MG63 (cell line): ENCODE measurements around the gene PIP5K1B. TPM values are rescaled to one million over a fixed set of nuclear protein-coding genes. Genes with fewer than 3 reads are reported as not detected.

Experiments
- DNase-seq: peaks from one replicate; pipeline ENCODE4 v3.0.0-alpha.2; 2020
- H3K27me3 ChIP-seq: fragments of 250-450 bp; sonication (Bioruptor Pico); 2 replicates; pipeline ENCODE4 v1.5.1; 2020; ENCODE audit warnings: mild to moderate bottlenecking, moderate library complexity
- H3K36me3 ChIP-seq: fragments of 250-450 bp; sonication (Bioruptor Pico); 2 replicates; pipeline ENCODE4 v1.5.1; 2020; ENCODE audit warnings: mild to moderate bottlenecking, moderate library complexity
- H3K4me3 ChIP-seq: fragments of 250-450 bp; sonication (Bioruptor Pico); 2 replicates; pipeline ENCODE4 v1.5.1; 2020; ENCODE audit warnings: mild to moderate bottlenecking, moderate library complexity
- H3K9me3 ChIP-seq: fragments of 250-450 bp; sonication (Bioruptor Pico); 2 replicates; pipeline ENCODE4 v1.5.1; 2020; ENCODE audit warnings: mild to moderate bottlenecking, moderate library complexity
- total RNA-seq: library from RNA; depleted of rRNA; stranded (reverse); fragments of >200 nt; shearing (Covaris generic); gene quantifications from 2 replicates; pipeline ENCODE4 v1.2.3, GENCODE V29; 2014; ENCODE audit warnings: low replicate concordance

The PIP5K1B gene
- total RNA-seq, 1 experiment from 2014 or later: not detected

DNA sequence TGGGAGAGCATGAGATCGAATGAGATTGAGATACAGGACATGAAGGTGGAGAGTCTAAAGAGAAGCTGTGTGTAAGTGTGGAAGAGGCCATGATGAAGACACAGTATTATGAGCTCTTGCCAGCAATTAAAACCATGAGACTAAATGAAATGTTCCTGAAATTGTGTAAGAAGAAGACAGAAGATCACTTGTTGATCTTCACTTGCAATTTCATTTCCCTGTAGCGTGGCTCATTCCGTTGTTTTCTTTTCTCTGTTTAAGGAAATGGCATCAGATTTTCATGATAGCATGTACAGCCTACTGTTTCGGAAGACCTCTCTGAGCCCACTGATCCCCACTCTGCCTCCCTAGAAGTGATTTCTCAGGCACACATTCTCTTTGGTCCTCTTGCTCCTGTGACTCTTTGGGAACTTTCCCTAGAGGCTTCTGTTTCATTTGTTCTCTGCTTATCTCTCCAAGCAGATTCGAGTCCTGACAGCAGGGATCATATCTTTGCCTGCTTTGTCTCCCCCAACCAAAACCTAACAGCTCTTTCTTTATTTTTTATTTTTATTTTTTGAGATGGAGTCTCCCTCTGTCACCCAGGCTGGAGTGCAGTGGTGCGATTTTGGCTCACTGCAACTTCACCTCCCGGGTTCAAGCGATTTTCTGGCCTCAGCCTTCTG lies 16.8 kb downstream of the PIP5K1B start:
- H3K36me3 ChIP-seq: no peaks in the 10 kb centered on the region
- no peak overlapping the region for H3K4me3 ChIP-seq
- no peak for DNase-seq
- H3K27me3 ChIP-seq: no peaks in the 10 kb centered on the region
- H3K9me3 ChIP-seq: no peaks in the 10 kb centered on the region

GRCh38 chr9:68725070-68725469 lies 20.0 kb downstream of the PIP5K1B start:
- no peak overlapping the region for H3K4me3 ChIP-seq
- H3K36me3 ChIP-seq: no peaks in the 10 kb centered on the region
- DNase-seq: no peak
- no peaks in the 10 kb centered on the region for H3K9me3 ChIP-seq
- H3K27me3 ChIP-seq: no peaks in the 10 kb centered on the region

DNA sequence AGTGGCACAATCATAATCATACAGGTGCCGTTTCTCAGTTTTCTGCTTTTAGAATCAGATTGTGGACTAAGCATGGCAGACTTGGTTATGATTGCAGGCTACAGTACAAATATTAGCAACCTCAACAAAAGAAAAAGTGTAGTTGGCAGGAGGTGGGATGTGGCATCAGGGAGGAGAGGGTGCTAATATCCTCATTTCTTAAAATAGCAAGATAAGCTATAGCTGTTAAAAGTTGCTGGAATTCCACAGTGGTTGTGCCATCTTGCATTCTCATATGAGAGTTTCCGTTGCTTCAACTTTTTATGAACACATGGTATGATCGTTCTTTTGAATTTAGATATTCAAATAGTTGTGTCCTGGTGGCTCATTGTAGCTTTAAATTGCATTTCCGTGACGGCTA lies 21.4 kb downstream of the PIP5K1B start:
- Histone ChIP-seq H3K27me3 (no peaks in the 10 kb centered on the region), H3K4me3 (no peak overlapping the region), H3K9me3 (no peaks in the 10 kb centered on the region), H3K36me3 (no peaks in the 10 kb centered on the region)
- no peak for DNase-seq

DNA sequence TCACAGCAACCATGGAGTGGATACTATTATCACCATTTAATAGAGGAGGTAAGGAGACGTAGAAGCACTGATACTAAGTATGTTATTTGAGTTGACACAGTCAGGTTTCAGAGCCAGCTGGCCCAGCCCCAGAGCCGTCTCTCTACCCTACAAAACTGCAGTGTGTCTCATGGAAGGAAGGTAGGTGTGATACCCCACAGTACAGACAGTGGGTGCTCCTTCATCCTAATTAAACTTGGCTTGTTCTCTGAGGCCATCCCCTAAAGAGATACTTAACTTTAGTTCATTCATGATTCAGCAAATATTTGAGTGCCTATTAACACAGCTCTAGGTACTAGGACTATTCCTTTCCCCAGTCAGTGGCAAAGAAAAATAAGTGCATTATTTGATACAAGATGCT lies 22.6 kb downstream of the PIP5K1B start:
- no peak for DNase-seq
- Histone ChIP-seq H3K9me3 (no peaks in the 10 kb centered on the region), H3K36me3 (no peaks in the 10 kb centered on the region), H3K4me3 (no peak overlapping the region), H3K27me3 (no peaks in the 10 kb centered on the region)

DNA sequence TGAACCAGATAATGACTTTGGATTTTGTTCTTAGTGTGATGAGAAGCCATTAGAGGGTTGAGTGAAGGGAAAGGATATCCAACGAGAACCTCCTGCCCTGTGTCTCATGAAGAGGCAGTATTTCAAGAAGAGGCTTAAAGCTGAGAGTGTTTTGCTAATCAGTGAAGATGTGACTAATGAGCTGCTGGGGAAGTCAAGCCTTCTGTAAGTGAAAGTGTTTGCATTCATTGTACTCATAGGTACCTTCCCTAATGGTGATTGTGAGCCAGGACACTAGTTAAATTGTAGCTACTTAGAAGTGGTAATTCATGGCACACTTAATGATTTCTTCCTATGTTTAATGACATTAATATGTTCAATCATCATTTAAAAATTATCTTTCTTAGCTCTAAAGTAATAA lies 23.7 kb downstream of the PIP5K1B start:
- Histone ChIP-seq H3K27me3 (no peaks in the 10 kb centered on the region), H3K9me3 (no peaks in the 10 kb centered on the region), H3K36me3 (no peaks in the 10 kb centered on the region), H3K4me3 (no peak overlapping the region)
- DNase-seq: no peak

DNA sequence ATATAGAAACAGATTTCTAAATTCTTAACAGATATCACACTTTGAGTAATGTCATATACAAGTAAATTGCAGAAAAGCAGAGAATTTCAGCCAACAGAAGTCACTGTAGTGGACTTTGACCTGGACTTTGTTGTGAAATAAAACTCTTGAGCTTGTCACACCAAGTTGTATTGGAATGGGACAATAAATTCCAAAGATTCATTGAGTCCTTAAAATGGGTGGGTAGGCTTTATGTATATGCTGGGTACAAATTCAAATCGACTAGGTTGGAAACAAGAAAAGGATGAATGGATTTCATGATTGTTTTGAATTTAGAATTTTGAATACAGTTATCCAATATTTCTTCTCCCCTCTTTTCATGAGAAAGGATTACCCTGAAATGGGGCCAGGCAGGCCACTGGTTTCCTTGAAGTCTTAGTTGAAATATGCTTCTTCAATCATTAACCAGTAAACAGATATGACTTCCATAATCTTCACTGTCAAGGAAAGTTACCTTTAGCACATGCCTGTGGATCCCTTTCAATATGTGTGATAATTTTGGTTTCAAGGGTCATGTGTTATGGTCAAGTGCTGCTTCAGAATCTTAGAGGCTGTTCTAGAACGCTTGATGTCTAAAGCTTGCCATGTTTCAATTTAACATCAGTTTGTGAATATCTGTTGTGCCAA lies 25.7 kb downstream of the PIP5K1B start:
- Histone ChIP-seq H3K36me3 (no peaks in the 10 kb centered on the region), H3K27me3 (no peaks in the 10 kb centered on the region), H3K9me3 (no peaks in the 10 kb centered on the region), H3K4me3 (no peak overlapping the region)
- DNase-seq: no peak

DNA sequence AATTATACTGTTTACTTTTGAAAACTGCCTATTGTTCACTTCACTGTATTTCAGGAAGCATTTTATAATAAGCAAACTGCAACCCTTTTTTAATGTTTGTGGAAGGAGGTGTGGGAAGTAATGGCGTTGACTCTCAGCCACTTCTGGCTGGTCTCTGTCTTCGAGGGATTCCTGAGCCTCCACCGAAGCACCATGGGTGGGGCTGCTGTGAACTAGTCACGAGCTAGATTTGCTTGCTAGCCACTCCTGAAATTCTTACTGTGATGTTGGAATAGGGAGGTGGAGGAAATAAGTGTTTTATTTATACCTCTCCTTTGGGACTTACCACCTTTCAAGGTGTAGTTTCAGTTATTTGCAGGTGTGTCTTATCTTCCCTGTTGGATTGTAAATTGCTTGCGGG lies 26.8 kb downstream of the PIP5K1B start:
- H3K36me3 ChIP-seq: no peaks in the 10 kb centered on the region
- no peak for DNase-seq
- H3K9me3 ChIP-seq: no peaks in the 10 kb centered on the region
- no peak overlapping the region for H3K4me3 ChIP-seq
- H3K27me3 ChIP-seq: no peaks in the 10 kb centered on the region

DNA sequence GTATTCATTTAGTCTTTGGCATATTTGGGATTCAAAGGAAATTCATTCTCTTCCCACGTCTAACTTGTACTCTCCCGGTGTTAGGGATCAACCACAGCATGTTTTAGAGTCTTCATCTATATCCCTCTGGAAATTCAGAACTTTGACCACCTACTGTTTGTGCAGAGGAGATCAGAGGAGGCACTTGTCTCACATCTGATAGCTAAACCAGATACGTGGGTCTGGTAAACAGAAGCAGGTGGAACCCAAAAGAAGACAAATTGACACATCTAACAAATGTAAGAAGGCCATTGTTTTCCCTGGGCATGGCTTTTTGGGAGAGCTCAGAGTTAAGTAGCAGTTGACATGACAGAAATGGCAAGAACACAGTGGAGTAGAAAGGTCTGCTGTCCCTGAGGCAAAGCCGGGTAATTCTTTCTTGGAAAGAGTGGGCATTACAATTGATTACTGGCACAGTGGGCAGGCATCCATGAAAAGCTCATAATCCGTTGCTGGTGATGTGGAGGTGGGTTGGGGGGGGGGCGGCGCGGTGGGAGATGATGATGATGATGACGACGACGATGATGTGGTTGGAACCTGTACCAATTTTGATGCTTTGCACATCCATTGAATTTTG lies 27.5 kb downstream of the PIP5K1B start:
- H3K27me3 ChIP-seq: no peaks in the 10 kb centered on the region
- H3K4me3 ChIP-seq: no peak overlapping the region
- no peak for DNase-seq

DNA sequence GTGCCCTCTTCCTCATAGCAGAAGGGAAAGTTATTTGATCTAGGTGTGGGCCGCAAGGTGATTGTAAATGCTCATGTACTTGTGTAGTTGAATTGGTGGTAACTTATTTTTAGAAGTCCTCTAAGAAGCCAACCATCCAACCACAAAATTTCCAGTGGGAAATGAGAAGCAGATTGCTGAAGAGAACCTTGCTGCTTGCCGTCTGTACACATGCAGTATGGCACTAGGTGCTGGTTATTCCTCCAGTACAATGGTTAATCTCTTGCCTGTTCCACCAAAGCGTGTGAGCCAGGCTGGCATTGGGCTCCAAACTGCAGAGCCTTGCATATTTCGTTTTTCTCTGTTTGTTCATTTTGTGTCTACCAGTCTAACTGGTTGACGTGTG lies 28.0 kb downstream of the PIP5K1B start:
- Histone ChIP-seq H3K36me3 (no peaks in the 10 kb centered on the region), H3K27me3 (no peaks in the 10 kb centered on the region), H3K4me3 (no peak overlapping the region), H3K9me3 (no peaks in the 10 kb centered on the region)
- DNase-seq: no peak

More for the DNA sequence above, 27.5 kb downstream of the PIP5K1B start:
- no peaks in the 10 kb centered on the region for H3K36me3 ChIP-seq
- H3K9me3 ChIP-seq: no peaks in the 10 kb centered on the region

DNA sequence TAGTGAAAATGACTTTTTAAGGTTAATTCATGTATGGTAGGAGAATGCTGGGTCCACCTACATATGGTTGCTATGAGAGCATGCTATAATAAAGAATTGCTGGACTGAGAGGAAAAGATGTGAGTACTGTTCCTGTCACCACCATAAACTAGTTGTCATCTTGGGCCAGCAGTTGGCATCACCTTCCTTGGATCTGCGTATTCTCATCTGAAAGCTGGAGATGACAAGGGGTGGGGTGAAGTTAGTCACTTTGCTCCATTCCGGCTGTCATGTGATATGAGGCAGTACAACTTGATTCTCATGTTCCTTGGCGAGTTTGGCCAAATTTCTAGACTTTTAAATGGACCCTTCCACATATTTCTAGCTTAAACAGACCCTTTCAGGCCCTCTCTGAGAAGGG lies 33.3 kb downstream of the PIP5K1B start:
- H3K36me3 ChIP-seq: no peaks in the 10 kb centered on the region
- H3K4me3 ChIP-seq: no peak overlapping the region
- DNase-seq: no peak
- H3K27me3 ChIP-seq: no peaks in the 10 kb centered on the region
- no peaks in the 10 kb centered on the region for H3K9me3 ChIP-seq

DNA sequence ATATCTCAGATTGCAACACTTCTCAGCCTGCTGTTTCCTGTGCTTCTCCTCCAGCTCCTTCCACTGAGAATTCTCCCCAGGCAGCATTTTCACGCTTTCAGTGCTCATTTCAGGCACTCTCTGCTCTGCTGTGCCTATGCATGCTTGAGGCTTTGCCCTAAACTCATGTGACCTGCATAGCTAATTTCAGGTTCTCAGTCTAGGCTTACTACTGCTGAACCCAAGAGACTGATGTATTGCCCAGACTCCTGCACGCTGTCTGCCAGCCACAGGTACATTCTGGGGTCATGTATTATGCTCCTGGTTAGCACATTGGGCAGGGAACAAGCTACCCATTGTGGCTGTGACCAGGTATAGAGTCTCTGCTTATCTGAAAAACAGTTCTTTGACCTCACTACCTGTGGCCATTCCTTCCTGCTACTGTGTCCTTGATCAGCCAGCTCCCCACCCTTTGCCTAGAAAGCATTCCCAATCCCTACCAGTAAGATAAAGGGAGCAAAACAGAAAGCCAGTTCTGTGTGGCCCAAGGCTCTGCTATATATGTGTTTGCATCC lies 34.7 kb downstream of the PIP5K1B start:
- no peak for DNase-seq
- no peaks in the 10 kb centered on the region for H3K27me3 ChIP-seq
- no peaks in the 10 kb centered on the region for H3K36me3 ChIP-seq
- H3K4me3 ChIP-seq: no peak overlapping the region
- H3K9me3 ChIP-seq: no peaks in the 10 kb centered on the region

DNA sequence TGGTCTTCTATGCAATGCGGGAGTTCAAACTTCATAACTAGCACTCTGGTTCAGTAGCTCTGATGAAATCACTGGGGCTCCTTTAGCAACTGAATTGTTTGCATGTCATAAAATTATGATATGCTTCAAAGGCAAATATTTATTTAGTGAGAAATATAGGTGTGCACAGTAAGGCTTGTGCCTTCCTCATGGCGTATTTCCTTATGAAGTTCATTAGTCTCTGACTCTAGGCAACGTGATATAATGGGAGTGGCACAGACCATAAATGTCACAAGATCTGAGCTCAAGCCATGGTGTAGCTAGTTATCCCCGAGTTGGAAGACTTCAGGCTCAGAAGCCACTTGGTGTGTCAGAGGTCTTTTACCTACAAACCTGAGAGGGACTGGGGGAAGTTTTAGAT lies 35.5 kb downstream of the PIP5K1B start:
- no peaks in the 10 kb centered on the region for H3K9me3 ChIP-seq
- no peak for DNase-seq

GRCh38 chr9:68741234-68741633 lies 36.2 kb downstream of the PIP5K1B start:
- Histone ChIP-seq H3K36me3 (no peaks in the 10 kb centered on the region), H3K4me3 (no peak overlapping the region), H3K9me3 (no peaks in the 10 kb centered on the region), H3K27me3 (no peaks in the 10 kb centered on the region)
- DNase-seq: no peak

More for the DNA sequence above, 35.5 kb downstream of the PIP5K1B start:
- Histone ChIP-seq H3K36me3 (no peaks in the 10 kb centered on the region), H3K4me3 (no peak overlapping the region), H3K27me3 (no peaks in the 10 kb centered on the region)

DNA sequence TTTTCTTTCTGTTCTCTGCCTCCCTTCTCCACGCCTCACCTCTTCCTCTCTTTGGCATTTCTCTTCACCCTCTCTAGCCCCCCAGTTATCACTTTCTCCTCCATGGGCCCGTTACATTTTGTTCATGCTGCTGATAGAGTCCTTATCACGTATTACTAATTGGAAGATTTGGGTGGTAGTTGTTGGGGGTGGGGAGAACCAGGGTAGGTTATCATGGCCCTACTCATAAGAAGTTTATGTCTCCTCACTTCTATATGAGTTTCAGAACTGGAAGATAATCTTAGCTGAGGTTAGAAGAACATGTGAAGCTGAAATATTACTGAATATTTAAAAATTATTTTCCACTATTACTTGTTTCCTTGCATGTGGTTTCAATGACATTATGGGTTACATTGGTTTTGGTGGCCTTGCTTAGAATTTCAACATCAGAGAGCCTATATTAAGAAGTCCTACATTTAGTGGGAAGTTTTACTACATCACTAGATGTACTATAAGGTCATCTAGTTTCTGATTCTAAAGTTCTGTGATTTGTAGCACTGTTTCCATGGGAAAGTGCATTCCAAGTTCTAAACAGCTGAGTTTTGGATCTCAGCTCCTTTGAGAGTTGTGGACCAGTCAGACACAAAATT lies 36.8 kb downstream of the PIP5K1B start:
- no peak for DNase-seq
- Histone ChIP-seq H3K9me3 (no peaks in the 10 kb centered on the region), H3K4me3 (no peak overlapping the region), H3K27me3 (no peaks in the 10 kb centered on the region), H3K36me3 (no peaks in the 10 kb centered on the region)

DNA sequence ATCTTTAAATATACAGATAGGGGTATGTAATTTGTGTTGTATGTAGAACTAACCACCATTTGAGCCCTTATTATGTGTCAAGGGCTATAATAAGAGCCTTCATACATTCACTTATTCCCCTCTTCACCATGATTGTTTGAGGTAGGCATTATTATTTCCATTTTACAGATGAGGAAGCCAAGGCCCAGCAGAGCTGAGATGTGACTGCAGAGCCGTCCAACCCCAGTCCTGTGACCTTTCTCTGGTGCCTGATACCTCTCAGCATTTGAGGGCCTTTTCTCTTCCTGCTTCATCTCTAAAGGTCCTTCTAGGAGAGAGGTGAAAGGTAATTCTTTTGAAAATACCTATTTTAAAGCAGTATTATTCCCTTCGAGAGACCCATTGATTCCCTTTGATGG lies 37.3 kb downstream of the PIP5K1B start:
- H3K4me3 ChIP-seq: no peak overlapping the region
- H3K36me3 ChIP-seq: no peaks in the 10 kb centered on the region
- no peak for DNase-seq
- no peaks in the 10 kb centered on the region for H3K9me3 ChIP-seq
- no peaks in the 10 kb centered on the region for H3K27me3 ChIP-seq

- Histone ChIP-seq H3K4me3 (no peak overlapping the region), H3K36me3 (no peaks in the 10 kb centered on the region), H3K27me3 (no peaks in the 10 kb centered on the region), H3K9me3 (no peaks in the 10 kb centered on the region)
- no peak for DNase-seq
Measured at GRCh38 chr9:68744426-68744825, 39.4 kb downstream of the PIP5K1B start.

DNA sequence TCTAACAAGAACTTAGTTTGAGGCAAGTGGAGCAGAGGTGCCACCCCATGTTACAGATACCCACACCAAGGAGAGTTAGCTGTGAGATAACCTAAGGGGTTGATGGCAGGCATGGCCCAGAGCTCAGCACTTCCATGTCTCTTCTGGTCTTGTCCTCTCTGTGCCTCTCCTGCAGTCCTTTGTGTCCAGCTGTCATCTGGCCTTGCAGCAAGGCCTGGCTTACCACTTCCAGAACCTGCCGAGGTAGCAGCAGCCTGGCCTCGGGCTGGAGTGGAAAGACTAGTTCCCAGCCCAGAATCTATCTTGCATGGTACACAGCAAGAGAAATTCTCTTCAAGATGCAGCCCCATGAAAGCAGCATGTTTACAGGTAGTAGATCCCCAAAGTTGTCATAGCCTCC lies 41.5 kb downstream of the PIP5K1B start:
- no peaks in the 10 kb centered on the region for H3K27me3 ChIP-seq
- no peaks in the 10 kb centered on the region for H3K9me3 ChIP-seq
- no peak for DNase-seq
- H3K4me3 ChIP-seq: no peak overlapping the region
- no peaks in the 10 kb centered on the region for H3K36me3 ChIP-seq
